ENCODE measurements around the gene RAB29.

GRCh38 chr1:205748403-205749233, 26.7 kb downstream of the RAB29 start:
- TF ChIP-seq CTCF (IDR thresholded peaks at IDR 0.05) (no peak), ZFX (IDR thresholded peaks at IDR 0.05; ENCODE audit: borderline replicate concordance) (no peak)

Data from 22Rv1 (cell line).